HEK293T (cell line): ENCODE results near the gene TLNRD1.

Experiments used
- FOXK2 ChIP-seq: fragments of 450-650 bp; IDR thresholded peaks from 2 replicates; pipeline ENCODE4 v1.6.1; 2016; ENCODE audit warnings: mild to moderate bottlenecking
- SP1 ChIP-seq: fragments of 450-650 bp; IDR thresholded peaks from 2 replicates; pipeline ENCODE4 v1.6.1; 2017

- TF ChIP-seq FOXK2 (no peak), SP1 (no peak)
Observed at GRCh38 chr15:80989081-80989517, 11.6 kb upstream of the TLNRD1 start.
